Panc1 (cell line): Measurements from ENCODE around the gene MOSMO. TPM values are rescaled to one million over a fixed set of nuclear protein-coding genes. Genes with fewer than 3 reads are reported as not detected.

Experiments used
- ATAC-seq: fragments of 200-7000 bp; cut with Tn5 transposase; 2 replicates; pipeline ENCODE4 v1.9.1; 2020; ENCODE audit warnings: mild to moderate bottlenecking, moderate library complexity
- BruUV-seq: library from RNA; stranded (reverse); fragments of 400-500 nt; replicated peaks from 2 replicates; lab custom pipeline; 2021; lab: Mats Ljungman, UMichigan
- CTCF ChIA-PET: fragments of 300-600 bp; sonication (Branson Sonifier 250); formaldehyde crosslinking; loops from one replicate; lab custom pipeline; 2022; ENCODE audit warnings: antibody characterized with exemption; lab: Charles Lee
- POLR2A ChIA-PET: fragments of 300-600 bp; sonication (Branson Sonifier 250); formaldehyde crosslinking; loops from one replicate; lab custom pipeline; 2022; ENCODE audit warnings: antibody characterized with exemption; lab: Charles Lee
- DNase-seq: peaks from one replicate; pipeline ENCODE4 v3.0.0-alpha.2; 2010; ENCODE audit warnings: low read depth, low spot score
- H3K27ac ChIP-seq: 2 replicates; pipeline ENCODE4 v1.5.1; 2011; ENCODE audit warnings: mild to moderate bottlenecking, low read length, inconsistent platforms
- H3K27me3 ChIP-seq: fragments of 200-500 bp; sonication (Bioruptor generic); 2 replicates; pipeline ENCODE4 v1.6.0; 2014; ENCODE audit warnings: low read length, inconsistent platforms; ENCODE audit not compliant: control insufficient read depth, insufficient read depth
- H3K36me3 ChIP-seq: fragments of 200-500 bp; sonication (Bioruptor generic); 2 replicates; pipeline ENCODE4 v1.5.1; 2014; ENCODE audit warnings: inconsistent platforms, mild to moderate bottlenecking, low read length, moderate library complexity; ENCODE audit not compliant: control insufficient read depth, insufficient read depth
- H3K4me1 ChIP-seq: 2 replicates; pipeline ENCODE4 v1.5.1; 2011; ENCODE audit warnings: inconsistent platforms, mild to moderate bottlenecking, low read length, moderate library complexity; ENCODE audit not compliant: control insufficient read depth, insufficient read depth
- H3K4me3 ChIP-seq, 2 experiments: 2 replicates each; pipeline ENCODE4 v1.5.1; 2011 to 2012; ENCODE audit warnings: low read depth in 2 of 2, low read length in 2 of 2, mild to moderate bottlenecking in 2 of 2, inconsistent platforms in 1 of 2, moderate library complexity in 1 of 2
- H3K9me3 ChIP-seq: fragments of 200-500 bp; sonication (Bioruptor generic); 2 replicates; pipeline ENCODE4 v1.5.1; 2014; ENCODE audit warnings: low read depth, mild to moderate bottlenecking, inconsistent platforms, low read length, moderate library complexity; ENCODE audit not compliant: control insufficient read depth, insufficient read depth
- POLR2AphosphoS5 ChIP-seq: IDR thresholded peaks from 2 replicates; pipeline ENCODE4 v1.6.1; 2012; ENCODE audit warnings: mild to moderate bottlenecking, low read depth, low read length, moderate library complexity
- REST ChIP-seq, 2 experiments: IDR thresholded peaks; 2 replicates each; pipeline ENCODE4 v1.6.1; 2011 to 2012; ENCODE audit warnings: low read depth in 2 of 2, control low read depth in 1 of 2, low read length in 1 of 2, mild to moderate bottlenecking in 1 of 2, moderate library complexity in 1 of 2; ENCODE audit not compliant: insufficient read depth in 1 of 2
- SIN3A ChIP-seq: IDR thresholded peaks from 2 replicates; pipeline ENCODE4 v1.6.1; 2012; ENCODE audit warnings: low read depth, mild to moderate bottlenecking, low read length, moderate library complexity, borderline replicate concordance; ENCODE audit not compliant: insufficient read depth
- TCF7L2 ChIP-seq: IDR thresholded peaks from 2 replicates; pipeline ENCODE4 v1.6.1; 2011; ENCODE audit warnings: mild to moderate bottlenecking, low read depth, low read length, inconsistent platforms
- in situ Hi-C: cut with HindIII; loops from 2 replicates; pipeline ENCODE4 v1.10.0; 2016; ENCODE audit warnings: low sequenced_read_pairs, low pct_unique_long_range_greater_than_20kb
- intact Hi-C: fragments of 100-400 bp; cut with micrococcal nuclease; formaldehyde crosslinking; loops from one replicate; pipeline ENCODE4 v1.10.0; 2022; ENCODE audit not compliant: unreplicated experiment
- total RNA-seq: library from RNA; stranded (reverse); gene quantifications from one replicate; pipeline ENCODE4 v1.2.1, GENCODE V29; 2021; ENCODE audit not compliant: unreplicated experiment
- TF ChIP-seq, protein P1 (sequence below): fragments of 450-650 bp; IDR thresholded peaks from 2 replicates; pipeline ENCODE4 v1.5.1; 2017; ENCODE audit warnings: mild to moderate bottlenecking

Gene MOSMO
- total RNA-seq, 1 experiment from 2014 or later: 20.6 TPM

- no peaks in the 10 kb centered on the region; the same call in 1 of the 2 replicates for H3K36me3 ChIP-seq
- no peak for ATAC-seq
- in situ Hi-C loops (no loop called here), intact Hi-C loops (no loop called here)
- TF ChIP-seq, protein P1, sequence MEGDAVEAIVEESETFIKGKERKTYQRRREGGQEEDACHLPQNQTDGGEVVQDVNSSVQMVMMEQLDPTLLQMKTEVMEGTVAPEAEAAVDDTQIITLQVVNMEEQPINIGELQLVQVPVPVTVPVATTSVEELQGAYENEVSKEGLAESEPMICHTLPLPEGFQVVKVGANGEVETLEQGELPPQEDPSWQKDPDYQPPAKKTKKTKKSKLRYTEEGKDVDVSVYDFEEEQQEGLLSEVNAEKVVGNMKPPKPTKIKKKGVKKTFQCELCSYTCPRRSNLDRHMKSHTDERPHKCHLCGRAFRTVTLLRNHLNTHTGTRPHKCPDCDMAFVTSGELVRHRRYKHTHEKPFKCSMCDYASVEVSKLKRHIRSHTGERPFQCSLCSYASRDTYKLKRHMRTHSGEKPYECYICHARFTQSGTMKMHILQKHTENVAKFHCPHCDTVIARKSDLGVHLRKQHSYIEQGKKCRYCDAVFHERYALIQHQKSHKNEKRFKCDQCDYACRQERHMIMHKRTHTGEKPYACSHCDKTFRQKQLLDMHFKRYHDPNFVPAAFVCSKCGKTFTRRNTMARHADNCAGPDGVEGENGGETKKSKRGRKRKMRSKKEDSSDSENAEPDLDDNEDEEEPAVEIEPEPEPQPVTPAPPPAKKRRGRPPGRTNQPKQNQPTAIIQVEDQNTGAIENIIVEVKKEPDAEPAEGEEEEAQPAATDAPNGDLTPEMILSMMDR: no peak
- TF ChIP-seq SIN3A (no peak), REST (IDR thresholded peaks at IDR 0.05; ENCODE audit: insufficient read depth in 1 of 2, low read depth in 2 of 2, low read length in 1 of 2) (no peak), POLR2AphosphoS5 (no peak), TCF7L2 (no peak)
- CTCF ChIA-PET: interaction anchor here (1.0 to 1.1 kb wide), 2 partner anchors 12 to 89 kb away, joined by 4 read pairs; no protein-coding TSS in a partner anchor
- DNase-seq: no peak
- no peak overlapping the region for H3K27ac ChIP-seq
- H3K9me3 ChIP-seq: no peaks in the 10 kb centered on the region
- POLR2A ChIA-PET: no interaction called here
- no peaks in the 10 kb centered on the region for H3K27me3 ChIP-seq
- no peaks in the 10 kb centered on the region for H3K4me1 ChIP-seq
- BruUV-seq: no TSS peak
- no peak overlapping the region for H3K4me3 ChIP-seq
Measured at GRCh38 chr16:21989751-21990150, 18.2 kb upstream of the MOSMO start.

DNA sequence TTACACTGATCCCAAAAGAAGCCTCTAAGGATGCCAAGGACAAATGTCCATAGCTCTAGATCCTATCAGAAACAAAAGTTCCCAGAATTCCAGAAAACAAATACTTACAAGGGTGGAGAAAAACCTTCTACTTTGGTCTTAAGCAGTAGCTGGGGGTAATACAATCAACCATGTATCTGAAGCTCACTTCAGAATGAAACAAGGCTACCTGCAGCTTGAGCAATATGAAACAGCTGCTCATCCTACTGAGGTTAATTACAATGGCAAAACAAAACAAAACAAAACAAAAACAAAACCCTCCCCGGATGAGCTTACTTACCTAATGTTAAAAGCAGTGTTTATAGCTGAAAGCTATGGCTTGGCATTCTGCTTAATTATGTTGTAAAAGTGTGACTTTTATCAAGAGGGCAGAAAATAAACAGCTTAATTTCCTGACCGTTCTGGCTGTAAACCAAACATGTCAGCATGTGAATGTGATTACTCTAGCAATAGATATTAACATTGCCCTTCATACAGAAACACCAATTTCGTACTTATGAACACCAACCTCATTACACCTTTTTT lies 17.4 kb upstream of the MOSMO start:
- Histone ChIP-seq H3K36me3 (no peaks in the 10 kb centered on the region), H3K4me3 (no peak overlapping the region), H3K4me1 (no peaks in the 10 kb centered on the region), H3K27ac (no peak overlapping the region), H3K9me3 (no peaks in the 10 kb centered on the region), H3K27me3 (no peaks in the 10 kb centered on the region)
- DNase-seq (no peak), ATAC-seq (no peak)
- intact Hi-C loops: no loop called here
- ChIA-PET CTCF (interaction anchor here (0.6 to 1.1 kb wide), 4 partner anchors 11 to 206 kb away, joined by 4 to 8 read pairs (median 4); no protein-coding TSS in a partner anchor), POLR2A (interaction anchor here (0.6 kb wide), 1 partner anchor 36 kb away, joined by 3 read pairs; no protein-coding TSS in a partner anchor)
- no TSS peak for BruUV-seq
- in situ Hi-C loops: no loop called here
- TF ChIP-seq TCF7L2 (no peak), REST (IDR thresholded peaks at IDR 0.05; ENCODE audit: insufficient read depth in 1 of 2, low read depth in 2 of 2, low read length in 1 of 2) (no peak), SIN3A (no peak)
- TF ChIP-seq, protein P1: no peak
